Choroid plexus epithelial cell (primary cell): ENCODE measurements around the gene SLBP.
A peak's percentile ranks its signal among the peaks of the same experiment; 100 is the strongest.

Experiments used
- DNase-seq: peaks from one replicate; pipeline ENCODE4 v3.0.0-alpha.2; 2010; ENCODE audit warnings: low read depth
- H3K4me3 ChIP-seq: 2 replicates; pipeline ENCODE4 v1.5.1; 2011; ENCODE audit warnings: low read depth, mild to moderate bottlenecking, control low read depth, low read length, moderate library complexity
- CTCF ChIP-seq: conservative IDR thresholded peaks from 2 replicates; pipeline ENCODE4 v1.5.1; 2011; ENCODE audit warnings: low read depth, mild to moderate bottlenecking, control low read depth, inconsistent platforms, low read length, moderate library complexity

SLBP gene

GRCh38 chr4:1690698-1691097 is 21.4 kb downstream of the SLBP start:
- no peak for DNase-seq
- TF ChIP-seq CTCF: no peak
- H3K4me3 ChIP-seq: no peak overlapping the region

GRCh38 chr4:1686440-1687036 is 25.6 kb downstream of the SLBP start:
- no peak overlapping the region for H3K4me3 ChIP-seq
- no peak for TF ChIP-seq CTCF
- DNase-seq: no peak

GRCh38 chr4:1685235-1686150 is 26.6 kb downstream of the SLBP start:
- no peak for DNase-seq
- no peak overlapping the region for H3K4me3 ChIP-seq
- TF ChIP-seq CTCF: no peak

- H3K4me3 ChIP-seq: peak overlapping the region; percentile 64
- DNase-seq: no peak
- TF ChIP-seq CTCF: no peak
These were observed 27.4 kb downstream of the SLBP start for GRCh38 chr4:1684506-1685234.

GRCh38 chr4:1683736-1684505 is 28.2 kb downstream of the SLBP start, which contains the start of gene FAM53A:
Gene FAM53A, minus strand, starts transcription at chr4:1684313. Its CDS starts 15,572 bp downstream, at chr4:1668741.
- H3K4me3 ChIP-seq: peak within 1 kb of the TSS; percentile 64
- DNase-seq: peak; percentile 87

More at GRCh38 chr4:1683736-1684505, 28.2 kb downstream of the SLBP start, which contains the start of gene FAM53A:
- TF ChIP-seq CTCF: no peak
